Right lobe of liver (tissue), 6 donors: ENCODE data around the gene MAP3K5. TPM values are rescaled to one million over a fixed set of nuclear protein-coding genes. Genes with fewer than 3 reads are reported as not detected.

Experiments used
- ATAC-seq, 4 donors: fragments of 200-7000 bp; cut with Tn5 transposase; one replicate each; pipeline ENCODE4 v1.9.1; 2020; ENCODE audit warnings: mild to moderate bottlenecking in 4 of 4, moderate library complexity in 4 of 4
- DNase-seq, 3 donors: peaks; one replicate each; pipeline ENCODE4 v3.0.0-alpha.2; 2020
- H3K27ac ChIP-seq, 3 donors: fragments of 200-600 bp; one replicate each; pipeline ENCODE4 v1.8.0; 2022
- H3K27me3 ChIP-seq, 2 donors: fragments of 200-600 bp; one replicate each; pipeline ENCODE4 v1.8.0; 2022
- H3K36me3 ChIP-seq, 4 donors: fragments of 200-600 bp; sonication (generic) in 1 of 4; one replicate each; pipeline versions ENCODE4 v1.5.1 to v1.8.0; 2017 to 2022; ENCODE audit warnings: control low read depth in 1 of 4
- H3K4me1 ChIP-seq, 4 donors: fragments of 200-600 bp; sonication (generic) in 1 of 4; one replicate each; pipeline versions ENCODE4 v1.5.1 to v1.8.0; 2017 to 2022; ENCODE audit warnings: control low read depth in 1 of 4
- H3K4me3 ChIP-seq, 3 donors: fragments of 200-600 bp; one replicate each; pipeline ENCODE4 v1.8.0; 2022
- H3K9me3 ChIP-seq, 4 donors: fragments of 200-600 bp; sonication (generic) in 1 of 4; one replicate each; pipeline versions ENCODE4 v1.5.1 to v1.8.0; 2017 to 2022; ENCODE audit warnings: control low read depth in 1 of 4
- POLR2A ChIP-seq: fragments of 450-650 bp; IDR thresholded peaks from one replicate; pipeline ENCODE4 v1.6.1; 2017; ENCODE audit warnings: antibody characterized with exemption, mild to moderate bottlenecking
- WGBS: methylation state at CpG from one replicate; pipeline ENCODE4 v1.1.6; 2018; ENCODE audit warnings: low coverage, low lambda C conversion rate; ENCODE audit not compliant: insufficient coverage; ENCODE audit errors: missing lambda C conversion rate; 5-methylcytosine and 5-hydroxymethylcytosine counted together
- intact Hi-C, 2 donors: fragments of 100-400 bp; cut with DNase I; formaldehyde crosslinking; loops; one replicate each; pipeline versions ENCODE4 v1.11.2 to v1.14.1; 2022
- total RNA-seq, 6 experiments: library from RNA; depleted of rRNA in 2 of 6; stranded (reverse); fragments of >200 nt in 2 of 6; fragmentation: NEBNext Ultra II Directional in 3 of 6; extraction: Animal tissue kit (Norgen Biotek cat#: 25700) in 3 of 6; gene quantifications; one replicate each; pipeline versions ENCODE4 v1.1.0 to v1.2.4, GENCODE V29; 2016 to 2023
- TF ChIP-seq, protein P1 (sequence below), 4 donors: fragments of 200-600 bp in 3 of 4; fragments of 450-650 bp in 1 of 4; IDR thresholded peaks; one replicate each; pipeline versions ENCODE4 v1.5.1 to v1.8.0; 2016 to 2022; ENCODE audit warnings: antibody characterized with exemption in 4 of 4, mild to moderate bottlenecking in 2 of 4
- donor health status: DM: no; HTN: yes; CAD: no.
- donor health status: DM: no; HTN: no; CAD: no.
- donor health status: DM: no; HTN: no; CAD: no.
- donor health status: DM: no; HTN: yes; CAD: no.
- donor health status: DM: no; HTN: yes; CAD: no.

Gene MAP3K5
- total RNA-seq, 6 experiments from 2014 or later = 5.0 to 10.4 (median 6.9) TPM

DNA sequence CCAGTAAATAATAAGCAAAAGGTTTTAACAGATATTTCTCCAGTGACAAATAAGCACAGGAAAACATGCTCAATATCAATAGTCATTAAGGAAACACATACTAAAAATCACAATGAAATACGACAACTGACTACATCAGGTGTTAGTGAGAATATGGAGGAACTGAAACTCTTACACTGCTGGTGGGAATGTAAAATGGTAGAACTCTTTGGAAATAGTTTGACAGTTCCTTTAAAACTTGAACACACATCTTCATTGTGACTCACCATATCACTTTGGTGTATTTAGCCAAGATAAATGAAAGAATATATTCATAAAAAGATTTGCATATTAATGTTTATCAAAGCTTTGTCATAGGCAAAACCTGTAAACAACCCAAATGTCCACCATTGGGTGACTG, 11.3 kb upstream of the MAP3K5 start:
- TF ChIP-seq POLR2A = no peak
- TF ChIP-seq, protein P1, sequence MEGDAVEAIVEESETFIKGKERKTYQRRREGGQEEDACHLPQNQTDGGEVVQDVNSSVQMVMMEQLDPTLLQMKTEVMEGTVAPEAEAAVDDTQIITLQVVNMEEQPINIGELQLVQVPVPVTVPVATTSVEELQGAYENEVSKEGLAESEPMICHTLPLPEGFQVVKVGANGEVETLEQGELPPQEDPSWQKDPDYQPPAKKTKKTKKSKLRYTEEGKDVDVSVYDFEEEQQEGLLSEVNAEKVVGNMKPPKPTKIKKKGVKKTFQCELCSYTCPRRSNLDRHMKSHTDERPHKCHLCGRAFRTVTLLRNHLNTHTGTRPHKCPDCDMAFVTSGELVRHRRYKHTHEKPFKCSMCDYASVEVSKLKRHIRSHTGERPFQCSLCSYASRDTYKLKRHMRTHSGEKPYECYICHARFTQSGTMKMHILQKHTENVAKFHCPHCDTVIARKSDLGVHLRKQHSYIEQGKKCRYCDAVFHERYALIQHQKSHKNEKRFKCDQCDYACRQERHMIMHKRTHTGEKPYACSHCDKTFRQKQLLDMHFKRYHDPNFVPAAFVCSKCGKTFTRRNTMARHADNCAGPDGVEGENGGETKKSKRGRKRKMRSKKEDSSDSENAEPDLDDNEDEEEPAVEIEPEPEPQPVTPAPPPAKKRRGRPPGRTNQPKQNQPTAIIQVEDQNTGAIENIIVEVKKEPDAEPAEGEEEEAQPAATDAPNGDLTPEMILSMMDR (IDR thresholded peaks at IDR 0.05) = no peak
- intact Hi-C loops = no loop called here
- ATAC-seq (no peak), DNase-seq (no peak)
- Histone ChIP-seq H3K27ac (no peak overlapping the region), H3K36me3 (no peaks in the 10 kb centered on the region), H3K27me3 (no peaks in the 10 kb centered on the region), H3K9me3 (no peaks in the 10 kb centered on the region), H3K4me3 (no peak overlapping the region), H3K4me1 (no peaks in the 10 kb centered on the region)
- 80% methylated on average over 1 of the region's 1 CpG for WGBS

DNA sequence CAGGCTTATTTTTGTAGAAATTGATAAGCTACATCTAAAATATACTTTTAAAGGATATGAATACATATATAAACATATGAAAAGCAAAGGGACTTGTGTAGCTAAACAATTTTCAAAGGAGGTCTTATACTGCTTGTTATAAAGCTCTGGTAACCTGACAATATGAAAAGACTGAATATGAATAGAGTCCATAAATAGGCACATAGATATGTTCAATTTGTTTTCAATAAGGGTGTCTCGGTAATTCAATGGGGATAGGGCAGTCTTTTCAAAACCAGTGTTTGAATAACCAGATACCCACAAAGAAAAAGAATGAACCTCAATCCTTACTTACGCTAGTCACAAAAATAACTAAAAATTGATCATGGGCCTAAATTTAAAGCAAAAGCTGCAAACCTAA, 9.3 kb upstream of the MAP3K5 start:
- 89% methylated on average over 2 of the region's 2 CpGs for WGBS
- Histone ChIP-seq H3K36me3 (no peaks in the 10 kb centered on the region), H3K27ac (no peak overlapping the region), H3K9me3 (no peaks in the 10 kb centered on the region), H3K27me3 (no peaks in the 10 kb centered on the region), H3K4me3 (no peak overlapping the region), H3K4me1 (no peaks in the 10 kb centered on the region)
- intact Hi-C loops = no loop called here
- TF ChIP-seq, protein P1 (IDR thresholded peaks at IDR 0.05) = no peak
- TF ChIP-seq POLR2A = no peak
- no peak for ATAC-seq
- DNase-seq = no peak

DNA sequence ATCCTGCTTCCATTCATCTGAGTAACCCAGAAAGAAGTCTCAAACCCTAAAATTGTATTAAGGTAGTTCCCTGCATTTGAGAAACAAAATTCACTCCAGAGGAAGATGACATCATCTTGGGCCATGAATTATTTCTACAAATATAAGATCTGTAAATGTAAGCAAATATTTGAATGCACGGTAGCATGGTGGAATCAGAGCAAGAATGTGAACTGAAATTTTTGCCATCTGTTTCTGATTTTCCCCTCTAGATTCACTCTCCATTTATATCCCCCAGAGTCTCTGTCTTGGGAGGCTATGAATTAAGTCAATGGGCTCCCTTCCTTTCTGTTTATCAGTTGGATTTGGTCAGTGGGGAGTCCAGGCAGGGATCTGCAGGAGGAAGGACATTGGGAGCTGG, 5.8 kb upstream of the MAP3K5 start:
- Histone ChIP-seq H3K4me3 (no peak overlapping the region), H3K4me1 (peaks cover 0 to 5% (median 2%) of the 10 kb centered on the region in 4 donors), H3K27me3 (no peaks in the 10 kb centered on the region), H3K27ac (no peak overlapping the region), H3K36me3 (no peaks in the 10 kb centered on the region), H3K9me3 (no peaks in the 10 kb centered on the region)
- DNase-seq (no peak), ATAC-seq (no peak)
- intact Hi-C loops = loop anchor here (10.0 kb wide), 1 partner anchor 153 kb away; no protein-coding TSS in a partner anchor
- TF ChIP-seq, protein P1 (IDR thresholded peaks at IDR 0.05) = no peak
- TF ChIP-seq POLR2A = no peak
- 100% methylated on average over 1 of the region's 1 CpG for WGBS

DNA sequence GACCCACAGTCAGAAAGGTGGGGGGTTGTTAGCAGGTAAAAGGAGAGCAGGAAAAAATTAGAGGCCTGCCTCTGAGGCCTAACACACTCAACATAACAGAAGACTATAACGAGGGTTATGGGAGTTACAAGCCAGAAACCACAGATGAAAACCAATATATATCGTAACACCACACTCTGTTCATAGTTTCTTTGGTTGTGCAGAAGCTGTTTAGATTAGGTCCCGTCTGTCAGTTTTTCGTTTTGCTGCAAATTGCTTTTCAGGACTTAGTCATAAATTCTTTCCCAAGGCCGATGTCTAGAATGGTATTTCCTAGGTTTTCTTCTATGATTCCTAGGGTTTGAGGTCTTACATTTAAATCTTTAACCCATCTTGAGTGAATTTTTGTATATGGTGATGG, 3.7 kb upstream of the MAP3K5 start:
- Histone ChIP-seq H3K27me3 (no peaks in the 10 kb centered on the region), H3K27ac (no peak overlapping the region), H3K36me3 (no peaks in the 10 kb centered on the region), H3K4me3 (no peak overlapping the region), H3K4me1 (peaks cover 0 to 5% (median 2%) of the 10 kb centered on the region in 4 donors), H3K9me3 (no peaks in the 10 kb centered on the region)
- WGBS = 92% methylated on average over 5 of the region's 5 CpGs
- ATAC-seq (no peak), DNase-seq (no peak)
- intact Hi-C loops = loop anchor here (10.0 kb wide), 1 partner anchor 151 kb away; no protein-coding TSS in a partner anchor
- TF ChIP-seq POLR2A = no peak
- TF ChIP-seq, protein P1 (IDR thresholded peaks at IDR 0.05) = no peak

DNA sequence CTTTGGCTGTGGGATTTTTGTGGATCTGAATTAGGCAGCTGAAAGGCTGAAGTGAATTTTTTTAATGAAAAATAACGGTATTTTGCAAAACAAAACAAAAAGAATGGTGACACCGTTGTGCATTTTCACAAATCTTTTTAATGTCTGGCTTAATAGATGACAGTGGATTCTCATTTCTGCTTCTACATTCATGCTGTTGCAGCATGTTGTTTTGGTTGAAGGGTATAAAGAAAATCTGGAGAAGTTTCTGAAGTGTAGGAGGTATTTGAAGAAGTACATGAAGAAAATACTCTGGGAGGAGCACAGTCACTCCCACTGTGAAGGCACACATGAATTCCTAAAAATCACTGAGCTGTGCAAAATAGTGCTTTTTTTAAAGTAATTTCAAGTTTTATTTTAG, 3.1 kb upstream of the MAP3K5 start:
- no peak overlapping the region for H3K27ac ChIP-seq
- H3K27me3 ChIP-seq = no peaks in the 10 kb centered on the region
- no peak for DNase-seq
- intact Hi-C loops = loop anchor here (10.0 kb wide), 1 partner anchor 151 kb away; no protein-coding TSS in a partner anchor
- no peaks in the 10 kb centered on the region for H3K36me3 ChIP-seq
- no peaks in the 10 kb centered on the region for H3K9me3 ChIP-seq
- no peak for TF ChIP-seq POLR2A
- TF ChIP-seq, protein P1 (IDR thresholded peaks at IDR 0.05) = no peak
- ATAC-seq = no peak
- H3K4me3 ChIP-seq = no peak overlapping the region
- WGBS = 67% methylated on average over 2 of the region's 2 CpGs
- H3K4me1 ChIP-seq = peaks cover 0 to 6% (median 3%) of the 10 kb centered on the region in 4 donors
